ENCODE measurements around the gene CTIF.

The CTIF gene

DNA sequence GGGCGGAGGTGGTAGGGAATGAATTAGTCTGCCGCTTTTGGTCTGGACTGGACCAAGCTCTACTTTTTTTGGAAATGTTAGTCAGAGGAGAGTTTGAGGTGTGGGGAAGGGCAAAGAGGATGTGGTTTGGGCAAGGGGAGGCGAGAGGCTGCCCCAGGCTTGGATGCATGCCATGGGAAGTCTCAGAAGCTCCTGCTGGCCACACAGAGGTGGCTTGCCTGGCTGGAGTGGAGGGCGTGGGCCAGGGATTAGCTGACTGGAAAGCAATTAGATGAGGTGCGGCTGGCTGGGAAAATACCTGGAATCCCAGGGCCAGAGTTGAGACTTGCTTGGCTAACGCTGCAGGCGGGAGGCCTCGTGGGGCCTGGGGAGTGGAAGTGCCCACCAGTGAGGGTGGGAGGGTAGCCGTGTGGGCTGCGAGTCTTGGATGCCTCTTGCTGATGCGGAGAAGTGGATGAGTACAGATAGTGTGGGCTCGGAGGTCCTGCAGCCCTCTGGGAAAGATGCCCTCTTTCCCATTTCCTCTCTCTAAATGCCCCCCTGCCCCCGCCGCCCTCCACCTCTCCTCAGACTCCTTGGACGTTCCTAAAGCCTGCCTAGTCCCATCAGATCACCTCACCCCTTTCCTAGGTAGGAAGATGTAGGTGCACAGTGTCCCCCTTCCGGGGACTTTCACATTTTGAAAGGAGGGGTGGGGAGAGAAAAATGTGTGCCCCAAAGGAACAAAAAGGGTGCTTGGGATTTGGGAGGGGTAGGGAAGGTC lies 294.3 kb downstream of the CTIF start:
- H4K91ac ChIP-seq (ENCODE audit: low read length): peak overlapping the region; percentile 88
- peak overlapping the region; percentile 62 to 66 for H3K4ac ChIP-seq (ENCODE audit: low read depth in 1 of 2, low read length in 2 of 2)
- peak overlapping the region; percentile 69 to 92 for H2BK12ac ChIP-seq (ENCODE audit: low read length in 2 of 2)
- H3K27me3 ChIP-seq (ENCODE audit: control insufficient read depth in 1 of 2, insufficient read depth in 1 of 2, low read length in 2 of 2): no peaks in the 10 kb centered on the region
- H2BK120ac ChIP-seq (ENCODE audit: low read depth, low read length): peak overlapping the region; percentile 96
- no peaks in the 10 kb centered on the region for H3K9me3 ChIP-seq (ENCODE audit: control insufficient read depth, low read length)
- 52% methylated on average over 10 of the region's 16 CpGs for WGBS
- H3K4me3 ChIP-seq (ENCODE audit: insufficient read depth in 1 of 2, low read depth in 1 of 2, low read length in 2 of 2): no peak overlapping the region
- peak; percentile 73 for DNase-seq
- peaks cover 34% of the 10 kb centered on the region for H3K79me1 ChIP-seq (replicated peaks; ENCODE audit: low read length, poor library complexity, severe bottlenecking)
- H3K36me3 ChIP-seq (ENCODE audit: control insufficient read depth in 1 of 2, insufficient read depth in 2 of 2, low read depth in 1 of 2, low read length in 2 of 2): peaks cover 6 to 22% of the 10 kb centered on the region in 2 experiments
- H2BK15ac ChIP-seq (ENCODE audit: low read depth, poor library complexity, severe bottlenecking): peak overlapping the region; percentile 92
- peak overlapping the region in 1 of 2 experiments; percentile 68 for H3K14ac ChIP-seq (ENCODE audit: low read length in 2 of 2)
- H2AFZ ChIP-seq (ENCODE audit: low read depth, low read length): no peak overlapping the region
- peak overlapping the region; percentile 93 for H3K27ac ChIP-seq (ENCODE audit: low read length, poor library complexity, severe bottlenecking)
- peak overlapping the region; percentile 72 for H2BK5ac ChIP-seq (ENCODE audit: low read depth, low read length, poor library complexity, severe bottlenecking)
- H3K18ac ChIP-seq (ENCODE audit: low read depth in 1 of 2, low read length in 2 of 2): peak overlapping the region; percentile 23 to 61
- peaks cover 67% of the 10 kb centered on the region for H3K4me1 ChIP-seq (ENCODE audit: control insufficient read depth, insufficient read depth, low read depth, low read length)
- peak overlapping the region; percentile 73 for H2AK5ac ChIP-seq (ENCODE audit: low read length, severe bottlenecking)
- H4K8ac ChIP-seq (ENCODE audit: low read length): peak overlapping the region; percentile 70
- no peak overlapping the region for H3K9ac ChIP-seq (ENCODE audit: low read length)
- peak overlapping the region; percentile 36 for H3K4me2 ChIP-seq (ENCODE audit: low read length, poor library complexity, severe bottlenecking)
- H3K23ac ChIP-seq (ENCODE audit: low read length in 2 of 2): peak overlapping the region in 1 of 2 experiments; percentile 6

- Histone ChIP-seq H3K27me3 (ENCODE audit: control insufficient read depth in 1 of 2, insufficient read depth in 1 of 2, low read length in 2 of 2) (no peaks in the 10 kb centered on the region), H3K23ac (ENCODE audit: low read length in 2 of 2) (peak overlapping the region in 1 of 2 experiments; percentile 6), H3K18ac (ENCODE audit: low read depth in 1 of 2, low read length in 2 of 2) (peak overlapping the region; percentile 78 to 84), H3K9me3 (ENCODE audit: control insufficient read depth, low read length) (no peaks in the 10 kb centered on the region), H2BK120ac (ENCODE audit: low read depth, low read length) (peak overlapping the region; percentile 96), H4K8ac (ENCODE audit: low read length) (peak overlapping the region; percentile 46), H2BK15ac (ENCODE audit: low read depth, poor library complexity, severe bottlenecking) (peak overlapping the region; percentile 65), H3K9ac (ENCODE audit: low read length) (peak overlapping the region; percentile 49), H3K27ac (ENCODE audit: low read length, poor library complexity, severe bottlenecking) (peak overlapping the region; percentile 93), H3K4me1 (ENCODE audit: control insufficient read depth, insufficient read depth, low read depth, low read length) (peaks cover 71% of the 10 kb centered on the region), H2AFZ (ENCODE audit: low read depth, low read length) (no peak overlapping the region), H2BK5ac (ENCODE audit: low read depth, low read length, poor library complexity, severe bottlenecking) (peak overlapping the region; percentile 72), H3K14ac (ENCODE audit: low read length in 2 of 2) (no peak overlapping the region), H4K91ac (ENCODE audit: low read length) (peak overlapping the region; percentile 88), H3K4me3 (ENCODE audit: insufficient read depth in 1 of 2, low read depth in 1 of 2, low read length in 2 of 2) (peak overlapping the region in 1 of 2 experiments; percentile 32), H3K4ac (ENCODE audit: low read depth in 1 of 2, low read length in 2 of 2) (peak overlapping the region; percentile 62 to 66), H2AK5ac (ENCODE audit: low read length, severe bottlenecking) (peak overlapping the region; percentile 73), H2BK12ac (ENCODE audit: low read length in 2 of 2) (peak overlapping the region; percentile 66 to 69), H3K79me1 (replicated peaks; ENCODE audit: low read length, poor library complexity, severe bottlenecking) (peaks cover 34% of the 10 kb centered on the region), H3K36me3 (ENCODE audit: control insufficient read depth in 1 of 2, insufficient read depth in 2 of 2, low read depth in 1 of 2, low read length in 2 of 2) (peaks cover 6 to 22% of the 10 kb centered on the region in 2 experiments), H3K4me2 (ENCODE audit: low read length, poor library complexity, severe bottlenecking) (peak overlapping the region; percentile 36)
- DNase-seq: peak; percentile 56
- WGBS: 53% methylated on average over 7 of the region's 13 CpGs
Measured at GRCh38 chr18:48833701-48834412, 295.0 kb downstream of the CTIF start.

- peak overlapping the region; percentile 49 for H3K9ac ChIP-seq (ENCODE audit: low read length)
- H3K18ac ChIP-seq (ENCODE audit: low read depth in 1 of 2, low read length in 2 of 2): peak overlapping the region; percentile 84 to 86
- no peak overlapping the region for H2BK15ac ChIP-seq (ENCODE audit: low read depth, poor library complexity, severe bottlenecking)
- H3K36me3 ChIP-seq (ENCODE audit: control insufficient read depth in 1 of 2, insufficient read depth in 2 of 2, low read depth in 1 of 2, low read length in 2 of 2): peaks cover 4 to 20% of the 10 kb centered on the region in 2 experiments
- no peak overlapping the region for H2AFZ ChIP-seq (ENCODE audit: low read depth, low read length)
- peak; percentile 96 for DNase-seq
- H3K4me2 ChIP-seq (ENCODE audit: low read length, poor library complexity, severe bottlenecking): peak overlapping the region; percentile 18
- peak overlapping the region in 1 of 2 experiments; percentile 32 for H3K4me3 ChIP-seq (ENCODE audit: insufficient read depth in 1 of 2, low read depth in 1 of 2, low read length in 2 of 2)
- 18% methylated on average over 18 of the region's 18 CpGs for WGBS
- no peaks in the 10 kb centered on the region for H3K9me3 ChIP-seq (ENCODE audit: control insufficient read depth, low read length)
- peak overlapping the region; percentile 30 to 77 for H3K4ac ChIP-seq (ENCODE audit: low read depth in 1 of 2, low read length in 2 of 2)
- H2BK120ac ChIP-seq (ENCODE audit: low read depth, low read length): no peak overlapping the region
- no peak overlapping the region for H3K14ac ChIP-seq (ENCODE audit: low read length in 2 of 2)
- peak overlapping the region; percentile 87 for H2AK5ac ChIP-seq (ENCODE audit: low read length, severe bottlenecking)
- peak overlapping the region; percentile 93 for H3K27ac ChIP-seq (ENCODE audit: low read length, poor library complexity, severe bottlenecking)
- no peaks in the 10 kb centered on the region for H3K27me3 ChIP-seq (ENCODE audit: control insufficient read depth in 1 of 2, insufficient read depth in 1 of 2, low read length in 2 of 2)
- H3K79me1 ChIP-seq (replicated peaks; ENCODE audit: low read length, poor library complexity, severe bottlenecking): peaks cover 30% of the 10 kb centered on the region
- H4K8ac ChIP-seq (ENCODE audit: low read length): peak overlapping the region; percentile 27
- peaks cover 70% of the 10 kb centered on the region for H3K4me1 ChIP-seq (ENCODE audit: control insufficient read depth, insufficient read depth, low read depth, low read length)
- H2BK12ac ChIP-seq (ENCODE audit: low read length in 2 of 2): peak overlapping the region; percentile 51 to 85
- H2BK5ac ChIP-seq (ENCODE audit: low read depth, low read length, poor library complexity, severe bottlenecking): peak overlapping the region; percentile 54
- H3K23ac ChIP-seq (ENCODE audit: low read length in 2 of 2): no peak overlapping the region
- peak overlapping the region; percentile 57 for H4K91ac ChIP-seq (ENCODE audit: low read length)
Measured at GRCh38 chr18:48834413-48835031, 295.7 kb downstream of the CTIF start.

All from mesenchymal stem cell (in vitro differentiated cells and primary cell).